Suprapubic skin (tissue), 4 donors: Measurements from ENCODE around the gene HOXC4. TPM values are rescaled to one million over a fixed set of nuclear protein-coding genes. Genes with fewer than 3 reads are reported as not detected.

Source experiments
- DNase-seq, 2 donors: peaks; one replicate each; pipeline ENCODE4 v3.0.0-alpha.2; 2019; ENCODE audit warnings: low spot score in 2 of 2
- H3K27ac ChIP-seq: fragments of 200-600 bp; sonication (generic); one replicate; pipeline ENCODE4 v1.5.1; 2019
- H3K27me3 ChIP-seq: fragments of 200-600 bp; sonication (generic); one replicate; pipeline ENCODE4 v1.5.1; 2019
- H3K36me3 ChIP-seq: fragments of 200-600 bp; sonication (generic); one replicate; pipeline ENCODE4 v1.5.1; 2019
- H3K4me1 ChIP-seq: fragments of 200-600 bp; sonication (generic); one replicate; pipeline ENCODE4 v1.5.1; 2019
- H3K4me3 ChIP-seq: fragments of 200-600 bp; sonication (generic); one replicate; pipeline ENCODE4 v1.5.1; 2019; ENCODE audit warnings: mild to moderate bottlenecking
- H3K9me3 ChIP-seq: fragments of 200-600 bp; sonication (generic); one replicate; pipeline ENCODE4 v1.5.1; 2019
- CTCF ChIP-seq, 2 donors: fragments of 200-600 bp in 1 of 2; fragments of 450-650 bp in 1 of 2; sonication (generic) in 1 of 2; IDR thresholded peaks; one replicate each; pipeline ENCODE4 v1.5.1; 2016 to 2019; ENCODE audit warnings: antibody characterized with exemption in 2 of 2, mild to moderate bottlenecking in 1 of 2, moderate library complexity in 1 of 2
- EP300 ChIP-seq: sonication (generic); formaldehyde crosslinking; IDR thresholded peaks from one replicate; pipeline ENCODE4 v1.6.1; 2017; ENCODE audit warnings: antibody characterized with exemption
- POLR2A ChIP-seq, 2 donors: fragments of 450-650 bp; IDR thresholded peaks; one replicate each; pipeline ENCODE4 v1.6.1; 2017; ENCODE audit warnings: antibody characterized with exemption in 2 of 2, mild to moderate bottlenecking in 2 of 2, moderate library complexity in 2 of 2
- POLR2AphosphoS5 ChIP-seq, 3 donors: sonication (generic); formaldehyde crosslinking; IDR thresholded peaks; one replicate each; pipeline ENCODE4 v1.6.1; 2017; ENCODE audit warnings: antibody characterized with exemption in 3 of 3
- WGBS: methylation state at CpG from one replicate; pipeline ENCODE4 v1.1.5; 2018; 5-methylcytosine and 5-hydroxymethylcytosine counted together
- total RNA-seq, 4 donors: library from RNA; depleted of rRNA; stranded (reverse); fragments of >200 nt; gene quantifications; one replicate each; pipeline ENCODE4 v1.1.0, GENCODE V29; 2016

HOXC4 gene
- total RNA-seq, 4 donors from 2014 or later, result 1.4 to 4.7 (median 1.9) TPM

- peak in 1 of 2 donors; percentile 21 for DNase-seq
- Histone ChIP-seq H3K27ac (no peak overlapping the region), H3K4me1 (peaks cover 3% of the 10 kb centered on the region), H3K4me3 (no peak overlapping the region), H3K27me3 (peaks cover 5% of the 10 kb centered on the region), H3K36me3 (no peaks in the 10 kb centered on the region), H3K9me3 (no peaks in the 10 kb centered on the region)
- 85% methylated on average over 14 of the region's 14 CpGs for WGBS
- TF ChIP-seq POLR2A (IDR thresholded peaks at IDR 0.05) (no peak), CTCF (IDR thresholded peaks at IDR 0.05) (no peak)
Observed at GRCh38 chr12:54058128-54058768, 4.6 kb downstream of the HOXC4 start.

- Histone ChIP-seq H3K36me3 (no peaks in the 10 kb centered on the region), H3K9me3 (no peaks in the 10 kb centered on the region), H3K4me3 (no peak overlapping the region), H3K27me3 (no peaks in the 10 kb centered on the region), H3K4me1 (no peaks in the 10 kb centered on the region), H3K27ac (no peak overlapping the region)
- WGBS, result 65% methylated on average over 7 of the region's 7 CpGs
- DNase-seq, result peak in 1 of 2 donors; percentile 21
- TF ChIP-seq POLR2AphosphoS5 (IDR thresholded peaks at IDR 0.05), result no peak
- TF ChIP-seq CTCF (IDR thresholded peaks at IDR 0.05), result no peak
- no peak for TF ChIP-seq EP300
- no peak for TF ChIP-seq POLR2A (IDR thresholded peaks at IDR 0.05)
Observed at GRCh38 chr12:54059668-54060067, 6.0 kb downstream of the HOXC4 start.

- H3K27ac ChIP-seq, result no peak overlapping the region
- DNase-seq, result peak in 1 of 2 donors; percentile 55
Observed at GRCh38 chr12:54060174-54060974, 6.7 kb downstream of the HOXC4 start.

GRCh38 chr12:54060975-54061778, 7.5 kb downstream of the HOXC4 start:
- 49% methylated on average over 7 of the region's 7 CpGs for WGBS
- Histone ChIP-seq H3K27ac (no peak overlapping the region), H3K4me1 (no peaks in the 10 kb centered on the region), H3K36me3 (no peaks in the 10 kb centered on the region), H3K9me3 (no peaks in the 10 kb centered on the region), H3K4me3 (no peak overlapping the region), H3K27me3 (no peaks in the 10 kb centered on the region)
- TF ChIP-seq EP300 (no peak), POLR2A (IDR thresholded peaks at IDR 0.05) (no peak), CTCF (IDR thresholded peaks at IDR 0.05) (no peak), POLR2AphosphoS5 (IDR thresholded peaks at IDR 0.05) (no peak)
- DNase-seq, result peak in 1 of 2 donors; percentile 47

More at GRCh38 chr12:54060174-54060974, 6.7 kb downstream of the HOXC4 start:
- TF ChIP-seq POLR2A (IDR thresholded peaks at IDR 0.05), result no peak
- TF ChIP-seq POLR2AphosphoS5 (IDR thresholded peaks at IDR 0.05), result no peak
- TF ChIP-seq EP300, result no peak
- no peak for TF ChIP-seq CTCF (IDR thresholded peaks at IDR 0.05)
- 76% methylated on average over 38 of the region's 38 CpGs for WGBS
- no peaks in the 10 kb centered on the region for H3K9me3 ChIP-seq
- no peaks in the 10 kb centered on the region for H3K36me3 ChIP-seq
- H3K27me3 ChIP-seq, result no peaks in the 10 kb centered on the region
- H3K4me3 ChIP-seq, result no peak overlapping the region
- H3K4me1 ChIP-seq, result no peaks in the 10 kb centered on the region

- no peak overlapping the region for H3K27ac ChIP-seq
- no peaks in the 10 kb centered on the region for H3K27me3 ChIP-seq
- H3K4me3 ChIP-seq, result no peak overlapping the region
- no peaks in the 10 kb centered on the region for H3K9me3 ChIP-seq
- TF ChIP-seq POLR2A (IDR thresholded peaks at IDR 0.05) (no peak), CTCF (IDR thresholded peaks at IDR 0.05) (no peak), EP300 (no peak), POLR2AphosphoS5 (IDR thresholded peaks at IDR 0.05) (no peak)
- H3K4me1 ChIP-seq, result peaks cover 4% of the 10 kb centered on the region
- H3K36me3 ChIP-seq, result no peaks in the 10 kb centered on the region
- no peak for DNase-seq
Observed at GRCh38 chr12:54065677-54066076, 12.0 kb downstream of the HOXC4 start.
